ENCODE data around the gene ZNF180.
A peak's percentile ranks its signal among the peaks of the same experiment; 100 is the strongest.

The ZNF180 gene

GRCh38 chr19:44476559-44477408 is 23.5 kb downstream of the ZNF180 start (continued):
- TF ChIP-seq ZNF18 (tag by site-specific recombination; IDR thresholded peaks at IDR 0.05), result no peak
- peak; percentile 100 for TF ChIP-seq SETDB1 (IDR thresholded peaks at IDR 0.05; ENCODE audit: insufficient read length, low read length)
- TF ChIP-seq ZSCAN5A (tag by site-specific recombination; IDR thresholded peaks at IDR 0.05), result no peak
- no peak for TF ChIP-seq ZNF670 (tag by site-specific recombination; IDR thresholded peaks at IDR 0.05; ENCODE audit: low read depth)
- TF ChIP-seq ZNF214 (tag by site-specific recombination; IDR thresholded peaks at IDR 0.05; ENCODE audit: borderline replicate concordance), result no peak
- TF ChIP-seq ZNF768 (tag by site-specific recombination; IDR thresholded peaks at IDR 0.05), result no peak; the same call in 1 of the 2 replicates
- TF ChIP-seq ZIC2 (tag by site-specific recombination; IDR thresholded peaks at IDR 0.05), result no peak
- TF ChIP-seq ZNF155 (tag by site-specific recombination; IDR thresholded peaks at IDR 0.05), result 0 out of 2 replicates have a peak, but pooled peaks have one; percentile 9
- TF ChIP-seq ZNF580 (tag by site-specific recombination; IDR thresholded peaks at IDR 0.05), result no peak; the same call in 1 of the 2 replicates
- TF ChIP-seq ZBTB6 (tag by site-specific recombination; IDR thresholded peaks at IDR 0.05), result peak; percentile 60; the same call in 1 of the 2 replicates
- no peak for TF ChIP-seq IKZF3 (tag by site-specific recombination; IDR thresholded peaks at IDR 0.05)
- no peak for TF ChIP-seq ZNF16 (tag by site-specific recombination; IDR thresholded peaks at IDR 0.05; ENCODE audit: low read depth)
- no peak for TF ChIP-seq ZFP3 (tag by site-specific recombination; IDR thresholded peaks at IDR 0.05; ENCODE audit: low read depth)
- no peak for TF ChIP-seq ZNF501 (tag by site-specific recombination; IDR thresholded peaks at IDR 0.05)
- no peak for TF ChIP-seq ZNF747 (tag by site-specific recombination; IDR thresholded peaks at IDR 0.05)
- TF ChIP-seq TRIM28 (IDR thresholded peaks at IDR 0.05; ENCODE audit: borderline replicate concordance, low read length), result peak; percentile 99; the same call in 1 of the 2 replicates
- no peak for TF ChIP-seq ZBTB11 (tag by site-specific recombination; conservative IDR thresholded peaks at IDR 0.05; ENCODE audit: low read depth)
- TF ChIP-seq ZNF660 (tag by site-specific recombination; IDR thresholded peaks at IDR 0.05), result no peak
- no peak for TF ChIP-seq TSHZ1 (tag by site-specific recombination; IDR thresholded peaks at IDR 0.05; ENCODE audit: borderline replicate concordance)
- TF ChIP-seq ZNF24 (tag by site-specific recombination; IDR thresholded peaks at IDR 0.05), result peak; percentile 68; the same call in 1 of the 2 replicates
